ENCODE results near the gene MTARC2.

Gene MTARC2

GRCh38 chr1:220703305-220703704 is 44.8 kb upstream of the MTARC2 start:
- no peak overlapping the region for H3K4me3 ChIP-seq (ENCODE audit: control insufficient read depth, low read depth, low read length)
- TF ChIP-seq CTCF (conservative IDR thresholded peaks at IDR 0.05; ENCODE audit: control insufficient read depth, insufficient read depth, low read depth, low read length) = no peak
- DNase-seq (ENCODE audit: low read depth) = no peak

- no peak for TF ChIP-seq CTCF (conservative IDR thresholded peaks at IDR 0.05; ENCODE audit: control insufficient read depth, insufficient read depth, low read depth, low read length)
- H3K4me3 ChIP-seq (ENCODE audit: control insufficient read depth, low read depth, low read length) = no peak overlapping the region
- no peak for DNase-seq (ENCODE audit: low read depth)
Observed at GRCh38 chr1:220705782-220706181, 42.3 kb upstream of the MTARC2 start.

- no peak overlapping the region for H3K4me3 ChIP-seq (ENCODE audit: control insufficient read depth, low read depth, low read length)
- DNase-seq (ENCODE audit: low read depth) = no peak
- no peak for TF ChIP-seq CTCF (conservative IDR thresholded peaks at IDR 0.05; ENCODE audit: control insufficient read depth, insufficient read depth, low read depth, low read length)
Observed at GRCh38 chr1:220706480-220706879, 41.6 kb upstream of the MTARC2 start.

GRCh38 chr1:220707160-220707559 is 41.0 kb upstream of the MTARC2 start:
- DNase-seq (ENCODE audit: low read depth) = no peak
- no peak overlapping the region for H3K4me3 ChIP-seq (ENCODE audit: control insufficient read depth, low read depth, low read length)
- no peak for TF ChIP-seq CTCF (conservative IDR thresholded peaks at IDR 0.05; ENCODE audit: control insufficient read depth, insufficient read depth, low read depth, low read length)

GRCh38 chr1:220708244-220708643 is 39.9 kb upstream of the MTARC2 start:
- H3K4me3 ChIP-seq (ENCODE audit: control insufficient read depth, low read depth, low read length) = no peak overlapping the region
- TF ChIP-seq CTCF (conservative IDR thresholded peaks at IDR 0.05; ENCODE audit: control insufficient read depth, insufficient read depth, low read depth, low read length) = no peak
- DNase-seq (ENCODE audit: low read depth) = no peak

GRCh38 chr1:220708936-220709801 is 39.0 kb upstream of the MTARC2 start:
- no peak for DNase-seq (ENCODE audit: low read depth)
- no peak overlapping the region for H3K4me3 ChIP-seq (ENCODE audit: control insufficient read depth, low read depth, low read length)
- no peak for TF ChIP-seq CTCF (conservative IDR thresholded peaks at IDR 0.05; ENCODE audit: control insufficient read depth, insufficient read depth, low read depth, low read length)

All from fibroblast of mammary gland (primary cell).